HCT116 (cell line): Measurements from ENCODE around the gene ZBTB47. TPM values are rescaled to one million over a fixed set of nuclear protein-coding genes. Genes with fewer than 3 reads are reported as not detected.

Experiments
- ATAC-seq: fragments of 200-7000 bp; cut with Tn5 transposase; 2 replicates; pipeline ENCODE4 v1.9.1; 2020; ENCODE audit warnings: mild to moderate bottlenecking, moderate library complexity
- BruUV-seq: library from RNA; stranded (reverse); fragments of 400-500 nt; replicated peaks from 2 replicates; lab custom pipeline; 2021; lab: Mats Ljungman, UMichigan
- CTCF ChIA-PET: fragments of 300-600 bp; sonication (Branson Sonifier 250); formaldehyde crosslinking; loops from one replicate; lab custom pipeline; 2021; ENCODE audit warnings: antibody characterized with exemption; lab: Charles Lee
- POLR2A ChIA-PET: fragments of 300-600, 350-600 bp; sonication (Branson Sonifier 250); formaldehyde crosslinking; loops from one replicate; lab custom pipeline; 2021; ENCODE audit warnings: antibody characterized with exemption; lab: Charles Lee
- RAD21 ChIA-PET, 2 experiments: fragments of 300-600 bp; sonication (Branson Sonifier 250); formaldehyde crosslinking; loops; one replicate each; lab custom pipeline; 2023; ENCODE audit warnings: low total read pairs in 2 of 2; ENCODE audit not compliant: uncharacterized antibody in 2 of 2, unreplicated experiment in 2 of 2, low non-redundant PET in 1 of 2; lab: Charles Lee
- DNase-seq: peaks from one replicate; pipeline ENCODE4 v3.0.0-alpha.2; 2010; ENCODE audit warnings: low read depth, low spot score
- H2AFZ ChIP-seq: fragments of 200-600 bp; shearing (Covaris generic), sonication (generic); 2 replicates; pipeline ENCODE4 v1.6.1; 2017; ENCODE audit warnings: low read depth, mixed run types, mixed read lengths, antibody characterized with exemption, low read length; ENCODE audit not compliant: poor library complexity, severe bottlenecking
- H3K27ac ChIP-seq: 2 replicates; pipeline ENCODE4 v1.5.1; 2012; ENCODE audit warnings: low read depth, low read length
- H3K27me3 ChIP-seq: fragments of 200-600 bp; sonication (generic); 2 replicates; pipeline ENCODE4 v1.6.1; 2016; ENCODE audit warnings: mixed run types, low read length, mixed read lengths; ENCODE audit not compliant: insufficient read depth
- H3K36me3 ChIP-seq, 2 experiments: fragments of 200-500 bp in 1 of 2; fragments of 200-600 bp in 1 of 2; sonication (Bioruptor generic) in 1 of 2; sonication (generic) in 1 of 2; 2 replicates each; pipeline versions ENCODE4 v1.5.1 to v1.6.1; 2014 to 2016; ENCODE audit warnings: low read length in 2 of 2, inconsistent platforms in 1 of 2, mixed read lengths in 1 of 2, mixed run types in 1 of 2; ENCODE audit not compliant: insufficient read depth in 2 of 2, control insufficient read depth in 1 of 2
- H3K4me1 ChIP-seq, 2 experiments: fragments of 200-600 bp in 1 of 2; sonication (generic) in 1 of 2; 2 replicates each; pipeline versions ENCODE4 v1.5.1 to v1.6.1; 2012 to 2017; ENCODE audit warnings: low read length in 2 of 2, inconsistent platforms in 1 of 2, mild to moderate bottlenecking in 1 of 2, mixed read lengths in 1 of 2, mixed run types in 1 of 2, moderate library complexity in 1 of 2; ENCODE audit not compliant: insufficient read depth in 2 of 2, control insufficient read depth in 1 of 2
- H3K4me2 ChIP-seq: fragments of 200-600 bp; sonication (generic); 2 replicates; pipeline ENCODE4 v1.6.1; 2017; ENCODE audit warnings: mixed run types, low read length, mixed read lengths
- H3K4me3 ChIP-seq, 2 experiments: fragments of 200-600 bp in 1 of 2; sonication (generic) in 1 of 2; replicated peaks in 1 of 2; 2 replicates each; pipeline ENCODE4 v1.5.1; 2011 to 2016; ENCODE audit warnings: low read length in 2 of 2, control low read depth in 1 of 2, low read depth in 1 of 2, mild to moderate bottlenecking in 1 of 2, mixed read lengths in 1 of 2, mixed run types in 1 of 2
- H3K79me2 ChIP-seq: fragments of 200-600 bp; sonication (generic); 2 replicates; pipeline ENCODE4 v1.6.1; 2017; ENCODE audit warnings: mild to moderate bottlenecking, mixed run types, low read length, moderate library complexity, mixed read lengths; ENCODE audit not compliant: insufficient read depth
- H3K9ac ChIP-seq: fragments of 200-600 bp; sonication (generic); 2 replicates; pipeline ENCODE4 v1.6.1; 2016; ENCODE audit warnings: low read length, mixed read lengths
- H3K9me2 ChIP-seq: fragments of 200-600 bp; sonication (generic), shearing (Covaris generic); 2 replicates; pipeline ENCODE4 v1.6.1; 2017; ENCODE audit warnings: mixed run types, mild to moderate bottlenecking, moderate library complexity; ENCODE audit not compliant: insufficient read depth
- H3K9me3 ChIP-seq, 2 experiments: fragments of 200-500 bp in 1 of 2; fragments of 200-600 bp in 1 of 2; sonication (Bioruptor generic) in 1 of 2; sonication (generic) in 1 of 2; 2 replicates each; pipeline ENCODE4 v1.6.1; 2014 to 2017; ENCODE audit warnings: low read length in 2 of 2, mixed read lengths in 2 of 2, inconsistent platforms in 1 of 2, low read depth in 1 of 2, mild to moderate bottlenecking in 1 of 2, mixed run types in 1 of 2, moderate library complexity in 1 of 2; ENCODE audit not compliant: control insufficient read depth in 1 of 2, insufficient read depth in 1 of 2
- H4K20me1 ChIP-seq: fragments of 200-600 bp; sonication (generic), shearing (Covaris generic); 2 replicates; pipeline ENCODE4 v1.6.1; 2017; ENCODE audit warnings: mixed run types, mild to moderate bottlenecking, moderate library complexity; ENCODE audit not compliant: insufficient read depth
- CBX3 ChIP-seq: IDR thresholded peaks from 2 replicates; pipeline ENCODE4 v1.6.1; 2012; ENCODE audit warnings: low read depth
- CEBPB ChIP-seq: IDR thresholded peaks from 2 replicates; pipeline ENCODE4 v1.6.1; 2012; ENCODE audit warnings: low read depth
- EGR1 ChIP-seq: IDR thresholded peaks from 2 replicates; pipeline ENCODE4 v1.6.1; 2012; ENCODE audit warnings: low read depth
- ELF1 ChIP-seq: IDR thresholded peaks from 2 replicates; pipeline ENCODE4 v1.6.1; 2012; ENCODE audit warnings: low read depth, borderline replicate concordance
- EZH2 ChIP-seq: fragments of 200-600 bp; sonication (generic); IDR thresholded peaks from 2 replicates; pipeline ENCODE4 v1.6.1; 2017; ENCODE audit warnings: antibody characterized with exemption, mixed run types
- EZH2phosphoT487 ChIP-seq: fragments of 200-600 bp; IDR thresholded peaks from 2 replicates; pipeline ENCODE4 v1.6.1; 2018; ENCODE audit warnings: antibody characterized with exemption, borderline replicate concordance
- JUND ChIP-seq: IDR thresholded peaks from 2 replicates; pipeline ENCODE4 v1.6.1; 2012
- POLR2A ChIP-seq: IDR thresholded peaks from 2 replicates; pipeline ENCODE4 v1.7.0; 2011; ENCODE audit warnings: borderline replicate concordance; ENCODE audit not compliant: insufficient read depth, insufficient read length; ENCODE audit errors: extremely low read depth
- SIN3A ChIP-seq: IDR thresholded peaks from 2 replicates; pipeline ENCODE4 v1.6.1; 2012; ENCODE audit warnings: low read depth
- SP1 ChIP-seq: IDR thresholded peaks from 2 replicates; pipeline ENCODE4 v1.6.1; 2012; ENCODE audit warnings: low read depth
- TCF7L2 ChIP-seq: IDR thresholded peaks from 2 replicates; pipeline ENCODE4 v1.7.0; 2011; ENCODE audit warnings: borderline replicate concordance, inconsistent platforms; ENCODE audit not compliant: insufficient read depth, insufficient read length; ENCODE audit errors: extremely low read depth
- ZFX ChIP-seq: fragments of 450-650 bp; IDR thresholded peaks from 2 replicates; pipeline ENCODE4 v1.6.1; 2017
- ZNF274 ChIP-seq: fragments of 200-500 bp; sonication (Bioruptor generic); IDR thresholded peaks from 2 replicates; pipeline ENCODE4 v1.6.1; 2014; ENCODE audit warnings: mild to moderate bottlenecking, low read depth, low read length, inconsistent platforms
- intact Hi-C: fragments of 100-400 bp; cut with micrococcal nuclease; formaldehyde crosslinking; loops from 2 replicates; pipeline ENCODE4 v1.10.0; 2022
- total RNA-seq: library from RNA; stranded (reverse); gene quantifications from one replicate; pipeline ENCODE4 v1.2.1, GENCODE V29; 2021; ENCODE audit not compliant: unreplicated experiment

Gene ZBTB47
- total RNA-seq, 1 experiment from 2014 or later: 6.3 TPM

- Histone ChIP-seq H3K4me3 (no peak overlapping the region), H3K27ac (no peak overlapping the region), H3K79me2 (no peaks in the 10 kb centered on the region), H3K9me2 (no peaks in the 10 kb centered on the region), H3K4me1 (peaks cover 3 to 23% of the 10 kb centered on the region in 2 experiments; a peak in 3 of 4 replicates), H2AFZ (no peak overlapping the region), H4K20me1 (no peaks in the 10 kb centered on the region), H3K27me3 (peaks cover 3% of the 10 kb centered on the region; the same call in 1 of the 2 replicates), H3K9ac (no peak overlapping the region), H3K9me3 (no peaks in the 10 kb centered on the region), H3K4me2 (no peak overlapping the region), H3K36me3 (no peaks in the 10 kb centered on the region)
- ATAC-seq: no peak
- no peak for TF ChIP-seq ELF1
- no peak for TF ChIP-seq EGR1
- TF ChIP-seq JUND: no peak
- TF ChIP-seq TCF7L2: no peak
- POLR2A ChIA-PET: no interaction called here
- RAD21 ChIA-PET: no interaction called here
- CTCF ChIA-PET: no interaction called here
- BruUV-seq: no TSS peak
- DNase-seq: no peak
- intact Hi-C loops: no loop called here
These were observed 33.5 kb downstream of the ZBTB47 start for GRCh38 chr3:42686832-42687650.

- DNase-seq (no peak), ATAC-seq (no peak)
- Histone ChIP-seq H3K9me2 (no peaks in the 10 kb centered on the region), H4K20me1 (no peaks in the 10 kb centered on the region), H3K27me3 (peaks cover 3% of the 10 kb centered on the region; the same call in 1 of the 2 replicates), H3K36me3 (no peaks in the 10 kb centered on the region), H3K4me2 (no peak overlapping the region), H3K79me2 (no peaks in the 10 kb centered on the region), H3K4me3 (no peak overlapping the region), H3K27ac (no peak overlapping the region), H2AFZ (no peak overlapping the region), H3K4me1 (peaks cover 3 to 20% of the 10 kb centered on the region in 2 experiments; a peak in 3 of 4 replicates), H3K9me3 (no peaks in the 10 kb centered on the region), H3K9ac (no peak overlapping the region)
- ChIA-PET RAD21 (no interaction called here), POLR2A (no interaction called here), CTCF (no interaction called here)
- intact Hi-C loops: no loop called here
- TF ChIP-seq SIN3A: no peak
- TF ChIP-seq ZNF274: no peak
- no peak for TF ChIP-seq POLR2A
- TF ChIP-seq CBX3: no peak
- TF ChIP-seq JUND: no peak
- TF ChIP-seq EZH2: no peak
- TF ChIP-seq SP1: no peak
- TF ChIP-seq ZFX: no peak
- TF ChIP-seq CEBPB: no peak
- no peak for TF ChIP-seq EZH2phosphoT487
- BruUV-seq: no TSS peak
These were observed 34.5 kb downstream of the ZBTB47 start for GRCh38 chr3:42688016-42688415.
